Esophagus squamous epithelium (tissue), 4 donors: ENCODE results near the gene MORN1.

ENCODE experiments used
- POLR2A ChIP-seq, 4 donors: fragments of 450-650 bp; IDR thresholded peaks; one replicate each; pipeline ENCODE4 v1.6.1; 2017; ENCODE audit warnings: antibody characterized with exemption in 4 of 4, mild to moderate bottlenecking in 4 of 4, moderate library complexity in 3 of 4
- TF ChIP-seq, protein P1 (sequence below), 6 experiments: fragments of 450-650 bp in 4 of 6; fragments of 200-600 bp in 2 of 6; sonication (generic) in 2 of 6; IDR thresholded peaks; one replicate each; pipeline ENCODE4 v1.5.1; 2016 to 2019; ENCODE audit warnings: antibody characterized with exemption in 6 of 6, mild to moderate bottlenecking in 4 of 6, moderate library complexity in 4 of 6

- TF ChIP-seq, protein P1, sequence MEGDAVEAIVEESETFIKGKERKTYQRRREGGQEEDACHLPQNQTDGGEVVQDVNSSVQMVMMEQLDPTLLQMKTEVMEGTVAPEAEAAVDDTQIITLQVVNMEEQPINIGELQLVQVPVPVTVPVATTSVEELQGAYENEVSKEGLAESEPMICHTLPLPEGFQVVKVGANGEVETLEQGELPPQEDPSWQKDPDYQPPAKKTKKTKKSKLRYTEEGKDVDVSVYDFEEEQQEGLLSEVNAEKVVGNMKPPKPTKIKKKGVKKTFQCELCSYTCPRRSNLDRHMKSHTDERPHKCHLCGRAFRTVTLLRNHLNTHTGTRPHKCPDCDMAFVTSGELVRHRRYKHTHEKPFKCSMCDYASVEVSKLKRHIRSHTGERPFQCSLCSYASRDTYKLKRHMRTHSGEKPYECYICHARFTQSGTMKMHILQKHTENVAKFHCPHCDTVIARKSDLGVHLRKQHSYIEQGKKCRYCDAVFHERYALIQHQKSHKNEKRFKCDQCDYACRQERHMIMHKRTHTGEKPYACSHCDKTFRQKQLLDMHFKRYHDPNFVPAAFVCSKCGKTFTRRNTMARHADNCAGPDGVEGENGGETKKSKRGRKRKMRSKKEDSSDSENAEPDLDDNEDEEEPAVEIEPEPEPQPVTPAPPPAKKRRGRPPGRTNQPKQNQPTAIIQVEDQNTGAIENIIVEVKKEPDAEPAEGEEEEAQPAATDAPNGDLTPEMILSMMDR (IDR thresholded peaks at IDR 0.05), result no peak
- TF ChIP-seq POLR2A (IDR thresholded peaks at IDR 0.05), result no peak
Measured at GRCh38 chr1:2432441-2432844, 41.1 kb upstream of the MORN1 start.
